Measurements from ENCODE around the gene REELD1. TPM values are rescaled to one million over a fixed set of nuclear protein-coding genes. Genes with fewer than 3 reads are reported as not detected.

Gene REELD1
- total and polyA plus RNA-seq, 4 donors = 0.22 to 0.86 (median 0.56) TPM

- H3K9me3 ChIP-seq (ENCODE audit: control insufficient read depth in 4 of 4, insufficient read depth in 3 of 4, low read length in 3 of 4) = peaks cover 0 to 2% (median 0%) of the 10 kb centered on the region in 4 donors
- ATAC-seq (ENCODE audit: insufficient read depth, low FRiP score) (no peak), DNase-seq (no peak)
- WGBS, 2 donors = 78 to 89% methylated on average over 5 of the region's 5 CpGs
- H3K27ac ChIP-seq (ENCODE audit: low read depth in 1 of 2, low read length in 1 of 2) = no peak overlapping the region
- no peaks in the 10 kb centered on the region for H3K27me3 ChIP-seq (ENCODE audit: control insufficient read depth in 3 of 3, insufficient read depth in 3 of 3, low read length in 2 of 3)
- H3K36me3 ChIP-seq (ENCODE audit: control insufficient read depth in 4 of 4, insufficient read depth in 4 of 4, low read length in 4 of 4) = peaks cover 0 to 3% (median 1%) of the 10 kb centered on the region in 4 donors
- TF ChIP-seq CTCF (IDR thresholded peaks at IDR 0.05; ENCODE audit: control extremely low read depth, extremely low read depth) = no peak
- H3K4me1 ChIP-seq (ENCODE audit: control insufficient read depth in 5 of 5, insufficient read depth in 5 of 5, low read length in 5 of 5) = peaks cover 0 to 6% (median 2%) of the 10 kb centered on the region in 5 donors
- no peak overlapping the region for H3K4me3 ChIP-seq
- H3K9ac ChIP-seq (ENCODE audit: insufficient read depth in 1 of 2, low read length in 2 of 2) = no peak overlapping the region
Measured at GRCh38 chr4:146252969-146253611, 38.8 kb downstream of the REELD1 start.

- no peak for DNase-seq
- ATAC-seq (ENCODE audit: insufficient read depth, low FRiP score) = no peak
- peaks cover 0 to 6% (median 1%) of the 10 kb centered on the region in 5 donors for H3K4me1 ChIP-seq (ENCODE audit: control insufficient read depth in 5 of 5, insufficient read depth in 5 of 5, low read length in 5 of 5)
- no peaks in the 10 kb centered on the region for H3K27me3 ChIP-seq (ENCODE audit: control insufficient read depth in 3 of 3, insufficient read depth in 3 of 3, low read length in 2 of 3)
- H3K36me3 ChIP-seq (ENCODE audit: control insufficient read depth in 4 of 4, insufficient read depth in 4 of 4, low read length in 4 of 4) = peaks cover 0 to 3% (median 1%) of the 10 kb centered on the region in 4 donors
- no peak for TF ChIP-seq CTCF (IDR thresholded peaks at IDR 0.05; ENCODE audit: control extremely low read depth, extremely low read depth)
- WGBS, 2 donors = 83 to 95% methylated on average over 1 of the region's 1 CpG
- no peak overlapping the region for H3K27ac ChIP-seq (ENCODE audit: low read depth in 1 of 2, low read length in 1 of 2)
- no peak overlapping the region for H3K9ac ChIP-seq (ENCODE audit: insufficient read depth in 1 of 2, low read length in 2 of 2)
- H3K4me3 ChIP-seq = no peak overlapping the region
- no peaks in the 10 kb centered on the region for H3K9me3 ChIP-seq (ENCODE audit: control insufficient read depth in 4 of 4, insufficient read depth in 3 of 4, low read length in 3 of 4)
Measured at GRCh38 chr4:146255463-146255862, 41.1 kb downstream of the REELD1 start.

GRCh38 chr4:146255874-146256273 is 41.5 kb downstream of the REELD1 start:
- Histone ChIP-seq H3K9ac (ENCODE audit: insufficient read depth in 1 of 2, low read length in 2 of 2) (no peak overlapping the region), H3K27me3 (ENCODE audit: control insufficient read depth in 3 of 3, insufficient read depth in 3 of 3, low read length in 2 of 3) (no peaks in the 10 kb centered on the region), H3K36me3 (ENCODE audit: control insufficient read depth in 4 of 4, insufficient read depth in 4 of 4, low read length in 4 of 4) (peaks cover 0 to 3% (median 1%) of the 10 kb centered on the region in 4 donors), H3K27ac (ENCODE audit: low read depth in 1 of 2, low read length in 1 of 2) (no peak overlapping the region), H3K9me3 (ENCODE audit: control insufficient read depth in 4 of 4, insufficient read depth in 3 of 4, low read length in 3 of 4) (no peaks in the 10 kb centered on the region), H3K4me3 (no peak overlapping the region), H3K4me1 (ENCODE audit: control insufficient read depth in 5 of 5, insufficient read depth in 5 of 5, low read length in 5 of 5) (peaks cover 0 to 6% (median 0%) of the 10 kb centered on the region in 5 donors)
- WGBS, 2 donors = 72 to 83% methylated on average over 3 of the region's 3 CpGs
- no peak for TF ChIP-seq CTCF (IDR thresholded peaks at IDR 0.05; ENCODE audit: control extremely low read depth, extremely low read depth)
- DNase-seq (no peak), ATAC-seq (ENCODE audit: insufficient read depth, low FRiP score) (no peak)
